ENCODE measurements around the gene NYAP1. TPM values are rescaled to one million over a fixed set of nuclear protein-coding genes. Genes with fewer than 3 reads are reported as not detected.
"Not testable (repeated sequence)": the region's sequence is repeated elsewhere in the genome, so short reads cannot be mapped to it uniquely, and the experiment has no call there.

NYAP1 gene
- polyA plus RNA-seq, 1 donor = 1.6 TPM

DNA sequence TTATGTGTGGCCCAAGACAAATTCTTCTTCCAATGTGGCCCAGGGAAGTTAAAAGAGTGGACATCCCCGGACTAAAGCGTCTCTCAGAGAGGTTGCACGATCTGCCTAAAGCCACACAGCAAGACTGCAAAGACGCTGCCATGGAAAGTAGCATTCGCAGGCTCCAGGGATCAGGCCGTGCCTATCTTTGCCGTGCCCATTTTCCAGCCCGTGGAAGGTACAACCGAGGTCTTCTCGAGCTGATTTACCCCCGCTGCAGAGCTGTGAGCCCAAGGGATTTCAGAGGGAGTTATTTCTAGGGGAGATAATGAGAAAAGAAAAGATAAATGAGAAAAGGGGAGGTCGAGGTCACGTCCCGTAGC lies 1.0 kb upstream of the NYAP1 start:
- DNase-seq = no peak

DNA sequence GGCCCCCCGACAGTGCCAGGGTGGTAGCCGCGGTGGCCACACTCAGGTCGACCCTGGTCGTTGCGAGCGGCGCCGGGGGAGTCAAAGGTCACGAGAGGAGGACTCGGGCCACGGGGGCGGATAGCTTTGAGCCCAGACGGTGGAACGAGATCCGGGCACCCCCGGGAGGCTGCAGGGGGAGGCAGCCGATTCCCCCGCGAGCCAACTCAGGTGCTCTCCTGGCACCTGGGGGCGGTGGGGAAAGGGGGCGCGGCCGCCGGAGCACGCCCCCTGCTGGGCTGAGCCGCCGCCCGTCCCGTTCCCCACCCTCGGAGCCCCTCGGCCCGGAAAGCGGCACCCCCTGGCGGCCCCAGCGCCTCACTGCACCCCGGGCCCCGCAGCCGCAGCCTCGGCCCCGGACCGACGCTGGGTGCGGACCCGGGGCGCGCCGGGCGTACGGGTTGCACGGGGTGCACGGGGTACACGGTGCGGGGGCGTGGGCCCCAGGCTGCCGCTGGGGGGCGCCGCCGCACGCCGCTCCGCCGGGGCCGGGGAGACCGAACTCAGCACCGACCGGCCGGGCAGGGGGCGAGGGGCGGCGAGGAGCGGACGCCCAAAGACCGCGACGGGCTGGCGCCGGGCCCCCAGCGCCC lies 521 bp upstream of the NYAP1 start:
- DNase-seq = peak; percentile 66

DNA sequence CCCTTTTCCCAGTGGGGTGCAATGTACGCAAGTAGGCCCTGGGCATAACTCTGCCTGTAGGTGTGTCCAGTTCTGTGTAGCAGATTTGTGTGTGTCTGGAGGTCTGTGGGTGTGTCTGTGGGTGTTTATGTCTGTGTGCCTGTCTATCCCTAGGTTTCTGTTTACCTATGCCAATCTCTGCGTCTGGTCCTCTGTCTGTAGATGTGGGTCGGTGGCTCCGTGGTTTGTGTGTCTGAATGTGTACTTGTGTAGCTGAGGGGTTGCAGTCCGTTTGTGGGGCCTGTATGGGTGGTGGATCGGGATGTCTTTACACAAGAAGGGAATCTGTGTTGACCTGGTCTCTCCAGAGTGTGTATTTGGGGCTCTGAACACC lies 932 bp downstream of the NYAP1 start:
- no peak for DNase-seq

DNA sequence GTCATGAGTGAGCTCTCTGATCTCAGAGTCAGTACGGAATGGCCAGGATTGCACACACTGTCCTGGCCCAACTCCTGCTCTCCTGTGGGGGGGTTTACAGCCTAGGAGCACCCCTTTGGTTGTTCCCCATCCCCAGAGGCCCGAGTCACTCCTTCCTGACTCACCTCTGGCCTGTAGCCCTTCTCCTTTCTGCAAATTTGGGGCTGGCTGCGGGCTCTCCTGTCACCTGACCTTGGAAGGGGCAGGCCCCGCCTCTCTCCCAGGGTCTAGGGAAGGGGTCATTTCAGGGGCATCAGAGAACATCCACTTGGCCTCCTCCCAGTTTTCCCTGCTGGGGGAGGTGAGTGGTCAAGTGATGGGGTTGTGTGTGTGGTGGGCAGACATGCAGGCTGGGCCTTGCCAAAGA lies 1.7 kb downstream of the NYAP1 start:
- no peak for DNase-seq

DNA sequence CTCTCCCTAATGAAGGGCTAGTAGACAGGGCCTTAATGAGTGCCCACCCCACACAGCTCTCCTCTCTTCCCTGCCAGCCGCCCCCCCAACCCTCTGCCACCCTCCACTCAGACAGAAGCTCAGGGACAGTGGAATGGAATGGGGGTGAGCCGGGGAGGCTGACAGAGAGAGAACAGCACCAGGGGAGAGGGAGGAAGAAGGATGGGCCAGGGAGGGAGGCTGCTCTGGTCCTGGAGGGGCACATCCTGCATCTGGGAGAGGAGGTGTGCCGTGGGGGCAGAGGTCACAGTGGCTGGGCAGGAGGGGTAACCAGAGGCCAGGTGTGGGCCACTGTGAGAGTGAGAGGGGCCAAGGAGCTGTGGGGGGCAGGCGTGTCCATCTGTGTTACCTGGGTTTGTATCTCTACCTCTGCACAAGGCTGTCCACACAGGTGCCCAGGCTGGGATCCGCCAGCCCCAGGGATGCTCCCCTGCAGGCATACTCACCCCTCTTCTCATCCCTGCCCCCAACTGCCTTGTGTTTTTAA lies 2.4 kb downstream of the NYAP1 start:
- DNase-seq = no peak

DNA sequence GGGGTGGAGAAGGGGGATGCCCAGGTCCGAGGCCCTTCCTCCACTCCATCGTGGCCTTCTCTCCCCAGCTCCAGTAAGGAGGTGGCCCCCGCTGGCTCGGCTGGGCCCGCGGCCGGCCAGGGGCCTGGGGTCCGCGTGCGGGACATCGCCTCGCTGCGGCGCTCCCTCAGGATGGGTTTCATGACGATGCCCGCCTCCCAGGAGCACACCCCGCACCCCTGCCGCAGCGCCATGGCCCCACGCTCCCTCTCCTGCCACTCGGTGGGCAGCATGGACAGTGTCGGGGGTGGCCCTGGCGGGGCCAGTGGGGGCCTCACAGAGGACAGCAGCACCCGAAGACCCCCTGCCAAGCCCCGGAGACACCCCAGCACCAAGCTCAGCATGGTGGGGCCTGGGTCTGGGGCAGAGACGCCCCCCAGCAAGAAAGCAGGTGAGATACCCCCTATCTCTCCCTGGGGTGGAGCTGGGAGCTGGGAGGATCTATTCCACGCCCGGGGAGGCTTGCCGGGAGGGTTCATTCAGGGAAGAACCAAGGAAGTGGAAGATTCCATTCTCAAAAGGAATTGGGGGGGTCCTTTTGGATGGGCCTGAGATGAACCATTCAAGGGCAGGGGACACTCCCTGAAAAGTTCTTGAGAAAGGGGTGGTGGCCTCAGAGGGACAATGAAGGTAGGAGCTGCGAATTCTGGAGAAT lies 3.2 kb downstream of the NYAP1 start:
- DNase-seq = no peak

DNA sequence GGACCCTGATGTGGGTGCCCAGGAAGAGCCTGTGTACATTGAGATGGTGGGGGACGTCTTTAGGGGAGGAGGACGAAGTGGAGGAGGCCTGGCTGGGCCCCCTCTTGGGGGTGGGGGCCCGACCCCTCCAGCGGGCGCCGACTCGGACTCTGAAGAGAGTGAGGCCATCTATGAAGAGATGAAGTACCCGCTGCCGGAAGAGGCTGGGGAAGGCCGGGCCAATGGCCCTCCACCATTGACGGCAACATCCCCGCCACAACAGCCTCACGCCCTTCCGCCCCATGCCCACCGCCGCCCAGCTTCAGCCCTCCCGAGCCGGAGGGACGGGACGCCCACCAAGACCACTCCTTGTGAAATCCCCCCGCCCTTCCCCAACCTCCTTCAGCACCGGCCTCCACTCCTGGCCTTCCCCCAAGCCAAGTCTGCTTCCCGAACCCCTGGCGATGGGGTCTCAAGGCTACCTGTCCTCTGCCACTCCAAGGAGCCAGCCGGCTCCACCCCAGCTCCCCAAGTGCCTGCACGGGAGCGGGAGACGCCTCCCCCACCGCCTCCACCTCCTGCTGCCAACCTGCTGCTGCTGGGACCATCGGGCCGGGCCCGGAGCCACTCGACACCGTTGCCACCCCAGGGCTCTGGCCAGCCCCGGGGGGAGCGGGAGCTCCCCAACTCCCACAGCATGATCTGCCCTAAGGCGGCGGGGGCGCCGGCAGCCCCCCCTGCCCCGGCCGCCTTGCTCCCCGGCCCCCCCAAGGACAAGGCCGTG lies 4.8 kb downstream of the NYAP1 start:
- no peak for DNase-seq

DNA sequence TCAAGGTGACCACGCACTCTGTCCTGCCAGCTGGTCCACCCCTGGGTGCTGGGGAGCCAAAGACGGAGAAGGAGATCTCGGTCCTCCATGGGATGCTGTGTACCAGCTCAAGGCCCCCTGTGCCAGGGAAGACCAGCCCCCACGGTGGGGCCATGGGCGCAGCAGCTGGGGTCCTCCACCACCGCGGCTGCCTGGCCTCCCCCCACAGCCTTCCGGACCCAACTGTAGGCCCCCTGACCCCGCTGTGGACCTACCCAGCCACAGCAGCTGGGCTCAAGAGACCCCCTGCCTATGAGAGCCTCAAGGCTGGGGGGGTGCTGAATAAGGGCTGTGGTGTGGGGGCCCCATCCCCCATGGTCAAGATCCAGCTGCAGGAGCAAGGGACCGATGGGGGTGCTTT lies 5.4 kb downstream of the NYAP1 start:
- DNase-seq = no peak

DNA sequence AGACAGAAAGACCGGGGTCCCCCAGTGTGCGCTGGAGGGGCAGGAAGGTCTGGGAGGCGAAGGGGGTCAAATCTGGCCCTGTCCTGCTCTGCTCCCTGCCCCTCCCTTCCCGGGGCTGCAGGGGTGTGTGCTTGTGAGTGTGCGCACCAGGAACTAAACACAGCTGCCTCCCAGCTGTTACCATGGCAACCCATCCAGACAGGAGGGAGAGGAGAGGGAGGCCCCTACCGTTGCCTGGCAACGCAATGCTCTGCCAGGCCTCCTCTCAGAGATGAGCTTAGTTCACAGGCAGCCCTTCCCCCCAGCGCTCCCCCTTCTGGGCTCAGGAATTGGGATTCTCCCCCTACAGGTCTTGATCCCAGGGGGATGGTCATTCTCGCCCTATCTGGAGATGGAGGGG lies 6.1 kb downstream of the NYAP1 start:
- DNase-seq = peak; percentile 97

DNA sequence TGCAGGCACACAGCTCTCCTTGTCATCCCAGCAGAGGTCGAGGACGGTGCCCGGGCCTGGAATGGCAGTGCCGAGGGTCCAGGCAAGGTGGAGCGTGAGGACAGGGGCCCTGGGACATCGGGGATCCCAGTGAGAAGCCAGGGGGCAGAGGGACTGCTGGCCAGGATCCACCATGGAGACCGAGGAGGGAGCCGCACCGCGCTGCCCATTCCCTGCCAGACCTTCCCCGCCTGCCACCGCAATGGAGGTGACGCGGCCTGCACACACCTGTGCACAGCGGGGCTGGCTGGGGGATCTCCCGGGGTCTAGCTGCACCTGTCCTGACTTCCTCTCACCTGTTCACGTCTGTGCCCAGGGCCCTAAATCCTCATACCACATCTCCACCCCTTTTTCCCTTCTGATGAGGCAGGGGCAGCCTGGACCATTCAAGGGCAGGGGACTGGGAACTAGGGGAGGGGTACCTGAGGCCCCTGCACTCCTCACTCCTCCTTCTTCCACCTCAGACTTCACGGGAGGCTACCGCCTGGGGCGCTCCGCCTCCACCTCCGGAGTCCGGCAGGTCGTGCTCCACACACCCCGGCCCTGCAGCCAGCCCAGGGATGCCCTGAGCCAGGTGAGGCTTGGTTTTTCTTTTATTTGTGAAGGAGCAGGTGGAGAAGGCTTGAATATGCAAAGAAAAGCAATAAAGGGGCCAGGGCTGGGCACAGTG lies 6.9 kb downstream of the NYAP1 start:
- no peak for DNase-seq

DNA sequence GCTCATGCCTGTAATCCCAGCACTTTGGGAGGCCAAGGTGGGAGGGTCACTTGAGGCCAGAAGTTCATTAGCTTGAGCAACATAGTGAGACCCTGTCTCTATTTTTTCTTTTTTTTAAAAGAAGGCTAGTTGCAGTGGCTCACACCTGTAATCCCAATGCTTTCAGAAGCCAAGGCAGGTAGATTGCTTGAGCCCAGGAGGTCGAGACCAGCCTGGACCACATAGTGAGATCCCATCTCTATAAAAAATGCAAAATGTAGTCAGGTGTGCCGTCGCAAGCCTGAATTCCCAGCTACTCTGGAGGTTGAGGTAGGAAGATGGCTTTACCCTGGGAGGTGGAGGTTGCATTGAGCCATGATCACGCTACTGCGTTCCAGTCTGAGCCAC lies 7.5 kb downstream of the NYAP1 start:
- DNase-seq = no peak

DNA sequence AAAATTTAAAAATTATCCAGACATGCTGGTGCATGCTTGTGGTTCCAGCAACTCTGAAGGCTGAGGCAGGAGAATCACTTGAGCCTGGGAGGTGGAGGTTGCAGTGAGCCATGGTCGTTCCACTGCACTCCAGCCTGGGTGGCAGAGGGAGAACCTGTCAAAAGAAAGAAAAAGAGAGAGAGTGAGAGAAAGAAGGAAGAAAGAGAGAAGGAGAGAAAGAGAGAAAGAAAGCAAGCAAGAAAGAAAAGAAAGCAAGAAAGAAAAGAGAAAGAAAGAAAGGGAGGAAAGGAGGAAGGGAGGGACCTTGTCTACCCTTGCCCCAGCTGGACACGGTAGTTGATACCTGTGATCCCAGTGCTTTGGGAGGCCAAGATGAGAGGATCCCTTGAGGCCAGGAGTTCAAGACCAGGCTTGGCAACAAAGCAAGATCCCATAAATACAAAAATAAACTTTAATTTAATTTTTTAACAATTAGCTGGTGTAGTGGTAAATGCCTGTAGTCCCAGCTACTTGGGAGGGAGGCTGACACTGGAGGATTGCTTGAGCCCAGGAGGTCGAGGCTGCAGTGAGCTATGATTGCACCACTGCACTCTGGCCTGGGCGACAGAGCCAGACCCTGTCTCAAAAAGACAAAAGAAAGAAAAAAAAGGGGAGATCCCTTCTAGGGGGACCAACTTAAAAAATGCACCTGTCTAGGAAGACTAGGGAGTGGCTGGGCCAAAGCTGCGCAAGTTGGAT lies 9.2 kb downstream of the NYAP1 start:
- no peak for DNase-seq

DNA sequence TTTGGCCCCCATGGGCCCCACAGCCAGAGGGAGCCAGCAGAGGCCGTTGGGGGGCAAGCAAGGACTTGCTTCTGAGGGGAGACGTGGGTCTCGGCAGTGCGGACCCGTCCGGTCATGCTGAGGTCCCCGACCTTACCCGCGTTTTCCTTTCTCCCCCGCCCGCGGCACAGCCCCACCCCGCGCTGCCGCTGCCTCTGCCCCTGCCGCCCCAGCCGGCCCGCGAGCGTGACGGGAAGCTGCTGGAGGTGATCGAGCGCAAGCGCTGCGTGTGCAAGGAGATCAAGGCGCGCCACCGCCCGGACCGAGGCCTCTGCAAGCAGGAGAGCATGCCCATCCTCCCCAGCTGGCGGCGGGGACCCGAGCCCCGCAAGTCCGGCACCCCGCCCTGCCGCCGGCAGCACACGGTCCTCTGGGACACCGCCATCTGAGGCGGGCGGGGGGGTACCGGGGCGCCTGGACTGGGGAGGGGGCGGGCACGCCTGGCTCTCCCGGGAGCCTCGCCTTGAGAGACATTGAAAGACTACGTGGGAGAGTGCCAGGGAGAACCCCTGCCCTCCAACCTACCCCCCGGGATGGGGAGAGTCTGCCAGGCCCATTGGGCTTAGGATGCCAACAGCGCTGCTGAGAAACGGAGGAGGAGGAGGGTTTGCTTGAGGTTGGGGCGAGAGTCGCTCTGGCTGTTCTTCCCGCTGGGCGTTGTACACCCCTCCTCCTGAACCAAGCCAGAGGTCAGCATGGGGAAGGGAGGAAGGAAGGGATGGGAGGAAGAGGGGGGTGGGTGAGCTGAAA lies 9.9 kb downstream of the NYAP1 start:
- no peak for DNase-seq

DNA sequence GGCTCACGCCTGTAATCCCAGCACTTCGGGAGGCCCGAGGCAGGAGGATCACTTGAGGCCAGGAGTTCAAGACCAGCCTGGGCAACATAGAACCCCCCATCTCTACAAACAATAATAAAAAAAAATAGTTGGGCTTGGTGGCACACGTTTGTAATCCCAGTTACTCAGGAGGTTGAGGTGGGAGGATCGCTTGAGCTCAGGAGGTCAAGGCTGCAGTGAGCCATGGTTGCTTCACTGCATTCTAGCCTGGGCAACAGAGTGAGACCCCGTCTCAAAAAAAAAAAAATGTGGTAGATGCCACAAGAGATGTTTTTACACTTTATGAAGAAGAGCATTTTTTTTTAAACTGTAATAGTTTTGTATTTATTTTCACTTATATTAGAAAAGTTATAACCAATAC lies 12.8 kb downstream of the NYAP1 start:
- DNase-seq = no peak

DNA sequence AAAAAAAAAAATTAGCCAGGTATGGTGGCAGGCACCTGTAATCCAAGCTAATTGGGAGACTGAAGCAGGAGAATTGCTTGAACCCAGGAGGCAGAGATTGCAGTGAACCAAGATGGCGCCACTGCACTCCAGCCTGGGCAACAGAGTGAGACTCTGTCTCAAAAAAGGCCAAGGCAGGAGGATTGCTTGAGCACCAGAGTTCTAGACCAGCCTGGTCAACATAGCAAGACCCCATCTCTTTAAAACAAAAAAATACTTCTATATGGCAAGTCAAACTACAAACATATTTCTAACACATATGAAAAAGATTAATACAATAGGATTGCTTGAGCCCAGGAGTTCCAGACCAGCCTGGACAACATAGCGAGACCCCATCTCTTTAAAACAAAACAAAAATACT lies 17.0 kb downstream of the NYAP1 start:
- DNase-seq = not testable (repeated sequence)

DNA sequence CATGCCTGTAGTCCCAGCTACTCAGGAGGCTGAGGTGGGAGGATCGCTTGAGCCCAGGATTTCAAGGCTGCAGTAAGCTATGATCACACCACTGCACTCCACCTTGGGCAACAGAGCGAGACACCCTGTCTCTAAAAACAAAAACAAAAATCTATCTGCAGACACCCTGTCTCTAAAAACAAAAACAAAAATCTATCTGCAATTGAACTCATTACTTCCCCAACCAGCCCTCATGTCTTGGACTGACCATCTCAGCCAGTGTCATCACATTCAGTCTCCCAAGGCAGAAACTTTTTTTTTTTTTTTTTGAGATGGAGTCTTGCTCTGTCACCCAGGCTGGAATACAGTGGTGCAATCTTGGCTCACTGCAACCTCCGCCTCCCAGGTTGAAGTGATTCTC lies 20.3 kb downstream of the NYAP1 start:
- not testable (repeated sequence) for DNase-seq

DNA sequence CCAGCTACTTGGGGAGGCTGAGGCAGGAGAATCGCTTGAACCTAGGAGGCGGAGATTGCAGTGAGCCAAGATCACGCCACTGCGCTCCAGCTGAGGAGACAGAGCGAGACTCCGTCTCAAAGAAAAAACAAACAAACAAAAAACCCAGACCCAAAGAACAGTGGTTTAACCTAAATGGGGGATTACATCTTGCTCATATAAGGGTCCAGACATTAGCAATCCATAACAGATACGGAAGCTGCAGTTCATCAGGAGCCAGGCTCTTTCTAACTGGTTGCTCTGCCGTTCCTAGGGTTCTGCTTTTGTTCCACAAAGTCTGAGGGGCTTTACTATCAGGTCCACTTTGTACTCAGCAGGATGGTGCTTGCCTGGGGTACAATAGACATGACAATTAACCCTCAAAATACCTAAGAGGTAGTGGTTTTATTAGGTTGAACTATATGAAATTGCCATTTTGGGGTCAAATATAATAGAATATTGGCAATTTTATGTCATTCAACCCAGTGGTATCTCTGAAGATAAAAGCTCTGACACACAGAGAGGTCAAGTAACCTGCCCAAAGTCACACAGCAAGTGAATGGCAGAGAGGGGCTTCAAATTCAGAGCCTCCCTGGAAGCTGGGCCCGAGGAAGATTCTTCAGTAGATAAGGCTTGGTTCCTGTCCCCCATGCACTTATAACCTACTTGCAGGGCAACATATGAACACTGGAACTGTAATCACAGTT lies 21.3 kb downstream of the NYAP1 start:
- DNase-seq = no peak

DNA sequence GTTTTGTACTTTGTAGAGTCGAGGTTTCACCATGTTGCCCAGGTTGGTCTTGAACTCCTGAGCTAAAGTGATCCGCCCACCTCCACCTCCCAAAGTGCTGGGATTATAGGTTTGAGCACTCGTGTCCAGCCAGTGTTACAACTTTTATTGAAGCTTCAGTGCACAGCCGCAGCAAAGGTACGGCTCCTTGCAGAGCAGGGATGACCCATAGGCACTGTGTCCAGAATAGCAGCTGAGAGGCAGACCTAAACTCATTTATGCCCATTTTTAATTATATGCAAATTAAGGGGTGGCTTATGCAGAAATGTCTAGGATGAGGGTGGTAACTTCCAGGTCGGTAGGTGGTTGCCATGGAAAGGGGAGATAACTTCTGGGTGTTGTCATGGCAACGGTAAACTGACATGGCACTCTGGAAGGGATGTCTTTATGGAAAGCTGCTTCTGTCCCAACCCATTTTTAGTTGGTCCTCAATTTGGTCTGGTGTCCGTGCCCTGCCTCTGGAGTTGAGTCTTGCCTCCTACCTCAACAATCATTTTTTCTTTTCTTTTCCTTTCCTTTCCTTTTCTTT lies 22.7 kb downstream of the NYAP1 start:
- no peak for DNase-seq

DNA sequence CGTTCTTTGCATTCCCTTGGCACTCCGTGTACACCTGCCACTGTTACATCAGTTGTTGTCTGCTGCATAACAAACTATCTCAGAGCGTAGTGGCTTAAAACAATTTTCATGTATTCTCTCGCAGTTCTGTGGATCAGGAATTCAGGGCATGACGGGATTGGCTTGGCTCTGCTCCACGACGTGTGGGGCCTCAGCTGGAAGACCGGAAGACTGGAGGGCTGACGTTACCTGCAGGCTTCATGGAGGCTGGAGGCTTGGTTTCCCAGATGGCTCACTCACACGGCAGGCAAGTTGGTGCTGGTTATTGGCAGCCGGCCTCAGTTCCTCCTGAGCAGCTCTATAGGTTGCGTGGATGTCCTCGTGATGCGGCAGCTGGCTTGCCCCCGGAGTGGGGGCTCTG lies 25.5 kb downstream of the NYAP1 start:
- no peak for DNase-seq
